HK-2 (cell line): Measurements from ENCODE around the gene RNF31.

ENCODE experiments used
- DNase-seq: peaks from one replicate; pipeline ENCODE4 v3.0.0-alpha.2; 2018; ENCODE audit not compliant: unreplicated experiment

The RNF31 gene

GRCh38 chr14:24182110-24182882 lies 35.0 kb downstream of the RNF31 start:
- no peak for DNase-seq

DNA sequence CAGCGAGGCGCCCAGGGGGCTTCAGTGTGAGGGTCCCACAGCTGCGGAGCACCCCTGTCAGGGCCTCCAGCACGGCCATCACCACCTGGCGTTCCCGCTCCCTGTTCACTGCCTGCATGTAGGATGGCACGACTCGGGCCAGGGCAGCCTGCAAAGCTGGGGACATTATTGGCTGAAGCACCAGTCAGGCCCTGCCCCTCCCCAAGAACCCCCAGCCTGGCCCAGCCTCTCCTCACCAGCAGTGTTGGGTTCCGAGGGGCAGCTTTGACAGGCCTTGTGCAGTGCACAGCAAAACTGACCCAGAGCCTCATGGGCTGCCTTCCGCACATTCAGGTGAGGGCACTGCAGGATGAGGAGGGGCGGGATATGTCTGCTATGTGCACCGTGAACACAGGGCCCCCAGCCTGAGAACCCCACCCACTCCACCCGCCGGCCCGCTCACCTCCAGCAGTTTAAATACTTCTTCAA lies 35.8 kb downstream of the RNF31 start:
- no peak for DNase-seq

DNA sequence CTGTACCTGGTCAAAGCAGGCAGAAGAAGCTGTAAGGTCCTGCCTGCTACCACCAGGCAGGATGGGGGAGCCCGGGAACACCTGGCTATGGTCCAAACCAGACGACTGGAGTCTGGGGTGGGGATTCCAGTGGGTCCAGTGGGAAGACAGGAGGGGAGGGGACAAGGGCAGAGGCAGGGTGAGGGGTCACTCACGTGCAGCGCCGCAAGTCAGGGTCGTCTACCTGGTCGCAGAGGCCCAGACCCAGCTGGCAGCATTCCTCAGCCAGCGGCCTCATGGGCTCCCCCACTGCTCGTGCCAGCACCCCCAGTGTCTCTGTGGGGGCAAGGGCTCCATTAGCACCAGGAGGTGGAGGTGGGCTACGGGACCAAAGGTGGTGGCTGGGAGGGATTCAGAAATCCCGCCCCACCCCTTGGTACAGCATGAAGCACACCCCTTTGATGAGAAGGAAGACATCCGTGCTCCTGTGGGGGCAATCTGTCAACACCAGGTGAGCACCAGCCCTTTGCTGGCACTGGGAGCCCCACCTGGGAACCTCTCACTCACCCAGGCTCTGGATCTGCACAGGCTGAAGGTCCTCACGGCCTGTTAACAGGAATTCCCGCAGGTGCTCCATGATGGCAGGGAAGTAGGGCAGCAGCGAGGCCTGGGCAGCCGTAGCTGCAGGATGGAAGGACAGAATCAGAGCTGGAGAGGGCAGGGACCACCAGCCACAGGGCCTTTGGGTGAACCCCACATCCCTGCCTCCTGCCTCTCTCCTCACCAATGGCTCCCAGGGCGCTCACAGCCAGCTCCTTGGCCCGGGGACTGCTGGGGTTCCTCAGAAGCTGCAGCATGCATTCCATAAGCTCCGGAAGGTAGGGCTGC lies 37.0 kb downstream of the RNF31 start:
- DNase-seq: no peak

GRCh38 chr14:24185026-24185425 lies 37.7 kb downstream of the RNF31 start:
- DNase-seq: no peak

DNA sequence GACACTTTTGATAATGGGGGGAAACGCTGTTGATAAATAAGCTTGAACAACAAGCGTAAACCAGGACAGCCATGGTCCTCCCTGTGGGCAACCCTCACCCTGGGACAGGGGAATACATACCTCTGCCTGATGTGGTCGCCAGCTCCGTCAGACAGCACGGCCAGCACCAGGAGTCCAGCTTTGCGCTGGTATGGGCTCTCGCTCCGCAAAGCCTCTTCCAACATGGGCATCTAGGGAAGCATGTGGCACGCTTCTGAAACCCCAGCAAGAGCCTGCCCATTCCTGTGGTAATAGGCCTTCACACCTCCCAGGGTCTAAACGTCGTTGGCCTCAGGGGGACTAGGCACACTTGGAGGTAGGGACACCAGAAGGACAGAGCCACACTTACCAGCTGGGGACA lies 38.4 kb downstream of the RNF31 start:
- no peak for DNase-seq

- no peak for DNase-seq
Measured at GRCh38 chr14:24186831-24187538, 39.7 kb downstream of the RNF31 start.

GRCh38 chr14:24187539-24187915 lies 40.2 kb downstream of the RNF31 start:
- DNase-seq: no peak

DNA sequence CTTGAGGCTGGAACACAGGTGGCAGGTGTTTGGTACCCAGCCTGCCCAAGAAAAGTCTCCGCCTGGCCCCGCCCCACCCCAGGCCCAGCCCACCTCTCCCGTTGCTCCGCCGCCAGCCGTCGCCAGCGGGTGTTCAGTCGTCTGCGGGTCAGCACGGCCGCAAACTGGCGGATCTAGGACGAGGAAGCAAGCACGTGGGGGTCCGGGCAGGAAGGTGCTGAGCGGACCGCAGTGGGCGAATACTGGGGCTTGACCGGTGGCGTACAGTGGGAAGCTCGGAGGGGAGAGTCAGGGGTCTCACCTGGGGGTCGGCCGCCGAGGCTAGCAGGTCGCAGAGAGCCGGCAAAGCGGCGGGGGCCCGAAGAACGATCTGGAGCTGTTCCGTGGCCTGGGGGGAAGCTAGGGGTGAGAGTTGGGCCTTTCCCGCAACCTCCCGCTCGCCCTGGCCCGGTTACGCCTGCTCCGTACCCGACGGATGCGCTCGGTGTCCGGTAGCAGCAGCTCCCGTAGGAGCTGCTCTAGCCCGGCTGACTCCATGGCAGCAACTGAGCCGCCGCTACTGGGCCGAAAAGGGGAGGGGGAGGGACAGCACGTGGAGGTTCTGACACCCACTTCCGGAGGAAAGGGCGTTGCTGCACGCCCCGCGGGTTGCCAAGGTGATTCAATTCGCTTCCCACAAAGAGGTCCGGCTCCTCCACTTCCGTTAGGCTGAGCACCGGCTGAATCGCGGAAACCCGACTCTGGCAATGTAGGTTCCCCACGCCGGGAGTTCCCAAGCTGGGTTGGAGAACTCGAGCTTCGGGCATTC lies 41.2 kb downstream of the RNF31 start, which contains the start of gene IPO4:
Gene IPO4, minus strand, starts transcription at position 566 of the 808 bp plus-strand sequence. Its CDS starts 29 bp downstream, at position 537.
- peak; percentile 96 for DNase-seq

- DNase-seq: no peak
Measured at GRCh38 chr14:24189059-24189375, 41.7 kb downstream of the RNF31 start.

DNA sequence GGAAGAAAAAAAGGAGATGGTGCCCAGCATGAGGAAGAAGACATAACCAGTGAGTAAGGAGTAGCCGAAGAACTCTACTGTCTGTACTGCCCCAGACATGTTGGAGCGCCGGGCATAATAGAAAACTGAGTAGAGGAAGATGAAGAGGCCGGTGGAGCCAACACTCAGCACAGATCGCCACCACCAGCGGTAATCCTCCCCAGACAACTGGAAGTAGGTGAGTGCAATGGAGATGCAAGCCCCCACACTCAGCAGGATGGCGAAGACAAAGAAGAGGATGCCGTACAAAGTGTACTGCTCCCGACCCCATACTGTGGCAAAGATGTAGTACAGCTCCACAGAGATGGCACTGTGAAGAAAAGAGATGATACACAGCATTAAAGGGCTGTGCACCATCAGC lies 42.2 kb downstream of the RNF31 start:
- no peak for DNase-seq

GRCh38 chr14:24190416-24190815 lies 43.1 kb downstream of the RNF31 start:
- DNase-seq: no peak

DNA sequence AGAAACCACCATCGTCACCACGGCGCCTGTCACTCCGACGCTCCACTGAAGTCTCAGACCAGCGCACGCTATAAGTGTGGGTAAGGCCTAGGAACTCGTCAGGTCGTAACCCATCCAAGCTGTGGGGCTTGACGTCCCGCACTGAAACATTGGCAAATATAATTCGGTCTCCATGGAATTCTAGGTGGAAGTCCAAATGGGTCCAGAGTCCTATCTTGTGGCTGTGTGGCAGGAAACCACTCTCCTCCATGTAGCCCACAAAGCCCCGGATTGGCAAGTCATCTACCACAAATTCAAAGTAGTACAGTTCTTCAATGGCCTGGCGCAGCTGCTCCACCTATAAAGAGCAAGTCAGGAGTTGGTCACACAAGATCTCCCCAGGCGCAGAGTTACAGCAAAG lies 45.6 kb downstream of the RNF31 start:
- no peak for DNase-seq

GRCh38 chr14:24194186-24194872 lies 47.0 kb downstream of the RNF31 start:
- no peak for DNase-seq

DNA sequence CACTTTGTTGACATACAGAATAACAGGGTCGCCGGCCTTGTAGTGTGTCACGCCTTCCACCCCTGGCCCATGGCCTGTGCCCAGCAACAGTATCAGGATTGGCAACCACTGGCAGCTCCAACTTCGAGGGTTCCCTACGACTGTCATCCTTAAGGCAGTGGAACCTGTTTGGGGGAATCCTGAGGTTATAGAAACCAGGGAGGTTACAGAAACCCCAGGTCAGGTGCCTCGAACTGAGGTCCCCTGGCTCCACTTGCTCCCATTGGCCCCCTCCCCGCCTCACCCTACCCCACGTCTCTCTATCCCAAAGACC lies 47.5 kb downstream of the RNF31 start:
- DNase-seq: no peak

GRCh38 chr14:24195186-24196070 lies 48.1 kb downstream of the RNF31 start, which contains the start of gene TM9SF1:
TSS of gene TM9SF1 (minus strand) at chr14:24195441. CDS start at chr14:24195019, 422 bp downstream.
- DNase-seq: peak; percentile 85

DNA sequence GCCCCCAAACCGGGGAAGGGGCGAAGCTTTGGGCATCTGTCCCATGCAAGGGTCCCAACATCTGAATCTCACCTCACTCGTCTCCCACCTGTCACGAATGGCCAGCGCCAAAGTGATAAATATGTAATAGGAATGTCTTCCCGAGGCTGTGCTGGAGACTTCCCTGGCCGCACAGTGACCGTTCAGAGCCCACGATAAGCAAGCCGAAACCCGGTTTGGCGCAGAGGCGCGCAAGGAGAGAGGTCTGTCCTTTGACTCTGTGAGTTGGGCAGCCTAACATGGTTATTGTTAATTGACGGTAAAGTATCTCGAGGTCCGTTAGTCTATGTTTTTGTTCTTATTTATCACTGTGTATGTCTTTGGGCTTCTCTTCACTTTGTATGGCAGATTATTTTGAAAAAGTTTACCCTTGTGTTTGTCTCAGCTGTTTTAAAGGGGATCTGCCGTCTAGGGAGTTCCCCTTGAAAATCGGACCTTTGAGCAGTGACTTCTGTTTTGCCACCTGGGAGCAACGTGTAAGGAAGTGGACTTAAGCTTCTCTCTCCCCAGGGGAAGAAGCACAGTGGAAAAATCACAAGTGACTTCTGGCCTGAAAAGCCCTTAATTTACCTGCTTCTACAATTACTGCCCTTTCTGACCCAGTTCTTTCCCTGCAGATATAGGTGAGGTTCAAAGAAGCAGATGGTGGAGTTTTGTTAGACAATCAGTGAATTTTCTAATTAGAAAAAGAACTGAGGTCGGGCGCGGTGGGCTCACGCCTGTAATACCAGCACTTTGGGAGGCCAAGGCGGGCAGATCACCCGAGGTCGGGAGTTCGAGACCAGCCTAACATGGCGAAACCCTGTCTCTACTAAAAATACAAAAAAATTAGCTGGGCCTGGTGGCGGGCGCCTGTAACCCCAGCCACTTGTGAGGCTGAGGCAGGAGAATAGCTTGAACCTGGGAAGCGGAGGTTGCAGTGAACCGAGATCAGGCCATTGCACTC lies 49.1 kb downstream of the RNF31 start:
- DNase-seq: no peak

DNA sequence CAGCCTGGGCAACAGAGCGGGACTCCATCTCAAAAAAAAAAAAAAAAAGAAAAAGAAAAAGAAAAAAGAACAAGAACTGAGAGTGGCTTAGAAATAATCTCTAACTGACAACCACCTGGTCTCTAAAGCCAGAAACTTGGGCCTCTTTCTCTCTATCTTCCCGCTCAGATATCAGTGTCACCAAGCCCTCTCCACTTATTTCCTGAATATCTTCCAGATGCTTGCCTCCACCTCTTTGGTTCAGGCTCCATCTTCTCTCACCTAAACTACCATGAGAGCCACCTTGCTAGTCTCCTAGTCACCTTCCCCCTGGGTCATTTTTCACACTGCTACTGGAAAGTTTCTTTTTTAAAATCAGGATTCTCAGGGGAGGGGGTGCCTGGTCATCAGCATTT lies 49.8 kb downstream of the RNF31 start:
- DNase-seq: no peak

GRCh38 chr14:24198814-24199524 lies 51.7 kb downstream of the RNF31 start:
- no peak for DNase-seq
